Measurements from ENCODE around the gene TMBIM6. TPM values are rescaled to one million over a fixed set of nuclear protein-coding genes. Genes with fewer than 3 reads are reported as not detected.
A peak's percentile ranks its signal among the peaks of the same experiment; 100 is the strongest.
"Not testable (repeated sequence)": the region's sequence is repeated elsewhere in the genome, so short reads cannot be mapped to it uniquely, and the experiment has no call there.

The TMBIM6 gene
- total RNA-seq, 1 donor from 2014 or later: 570 TPM

- DNase-seq (ENCODE audit: low read depth) (no peak), FAIRE-seq (no peak)
- H3K27me3 ChIP-seq (ENCODE audit: control insufficient read depth, insufficient read depth, low read length): no peaks in the 10 kb centered on the region
- TF ChIP-seq, protein P1, sequence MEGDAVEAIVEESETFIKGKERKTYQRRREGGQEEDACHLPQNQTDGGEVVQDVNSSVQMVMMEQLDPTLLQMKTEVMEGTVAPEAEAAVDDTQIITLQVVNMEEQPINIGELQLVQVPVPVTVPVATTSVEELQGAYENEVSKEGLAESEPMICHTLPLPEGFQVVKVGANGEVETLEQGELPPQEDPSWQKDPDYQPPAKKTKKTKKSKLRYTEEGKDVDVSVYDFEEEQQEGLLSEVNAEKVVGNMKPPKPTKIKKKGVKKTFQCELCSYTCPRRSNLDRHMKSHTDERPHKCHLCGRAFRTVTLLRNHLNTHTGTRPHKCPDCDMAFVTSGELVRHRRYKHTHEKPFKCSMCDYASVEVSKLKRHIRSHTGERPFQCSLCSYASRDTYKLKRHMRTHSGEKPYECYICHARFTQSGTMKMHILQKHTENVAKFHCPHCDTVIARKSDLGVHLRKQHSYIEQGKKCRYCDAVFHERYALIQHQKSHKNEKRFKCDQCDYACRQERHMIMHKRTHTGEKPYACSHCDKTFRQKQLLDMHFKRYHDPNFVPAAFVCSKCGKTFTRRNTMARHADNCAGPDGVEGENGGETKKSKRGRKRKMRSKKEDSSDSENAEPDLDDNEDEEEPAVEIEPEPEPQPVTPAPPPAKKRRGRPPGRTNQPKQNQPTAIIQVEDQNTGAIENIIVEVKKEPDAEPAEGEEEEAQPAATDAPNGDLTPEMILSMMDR (IDR thresholded peaks at IDR 0.05; ENCODE audit: insufficient read depth, low read length, severe bottlenecking): no peak
- no peak overlapping the region for H3K4me3 ChIP-seq (ENCODE audit: low read depth, low read length)
- H3K36me3 ChIP-seq (ENCODE audit: control insufficient read depth, insufficient read depth, low read length): no peaks in the 10 kb centered on the region
Measured at GRCh38 chr12:49720214-49720613, 21.1 kb upstream of the TMBIM6 start.

DNA sequence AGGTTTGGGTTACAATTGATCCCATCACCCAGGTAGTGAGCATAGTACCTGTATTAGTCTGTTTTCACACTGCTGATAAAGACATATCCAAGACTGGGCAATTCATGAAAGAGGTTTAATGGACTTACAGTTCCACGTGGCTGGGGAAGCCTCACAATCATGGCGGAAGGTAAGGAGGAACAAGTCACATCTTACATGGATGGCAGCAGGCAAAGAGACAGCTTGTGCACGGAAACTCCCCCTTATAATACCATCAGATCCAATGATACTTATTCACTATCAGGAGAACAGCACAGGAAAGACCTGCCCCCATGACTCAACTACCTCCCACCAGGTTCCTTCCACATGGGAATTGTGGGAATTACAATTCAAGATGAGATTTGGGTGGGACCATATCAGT, 20.0 kb upstream of the TMBIM6 start:
- DNase-seq (ENCODE audit: low read depth); H3K36me3 ChIP-seq (ENCODE audit: control insufficient read depth, insufficient read depth, low read length); H3K4me3 ChIP-seq (ENCODE audit: low read depth, low read length); H3K27me3 ChIP-seq (ENCODE audit: control insufficient read depth, insufficient read depth, low read length); FAIRE-seq: not testable (repeated sequence)

DNA sequence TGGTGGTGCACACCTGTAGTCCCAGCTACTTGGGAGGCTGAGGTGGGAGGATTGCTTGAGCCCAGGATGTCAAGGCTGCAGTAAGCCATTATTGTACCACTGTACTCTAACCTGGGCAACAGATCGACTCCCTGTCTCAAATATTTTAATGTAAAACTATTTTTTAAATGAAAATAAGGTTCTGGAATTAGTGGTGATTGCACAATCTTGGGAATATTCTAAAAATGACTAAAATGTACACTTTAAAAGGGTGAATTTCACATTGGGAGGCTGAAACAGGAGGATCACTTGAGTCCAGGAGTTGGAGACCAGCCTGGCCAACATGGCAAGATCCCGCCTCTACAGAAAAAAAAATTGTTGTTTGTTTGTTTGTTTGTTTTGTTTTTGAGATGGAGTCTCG, 12.9 kb upstream of the TMBIM6 start:
- no peak for DNase-seq (ENCODE audit: low read depth)
- Histone ChIP-seq H3K36me3 (ENCODE audit: control insufficient read depth, insufficient read depth, low read length) (no peaks in the 10 kb centered on the region), H3K27me3 (ENCODE audit: control insufficient read depth, insufficient read depth, low read length) (no peaks in the 10 kb centered on the region), H3K4me3 (ENCODE audit: low read depth, low read length) (no peak overlapping the region)
- FAIRE-seq: no peak
- TF ChIP-seq, protein P1 (IDR thresholded peaks at IDR 0.05; ENCODE audit: insufficient read depth, low read length, severe bottlenecking): no peak

- DNase-seq (ENCODE audit: low read depth) (no peak), FAIRE-seq (no peak)
- TF ChIP-seq, protein P1 (IDR thresholded peaks at IDR 0.05; ENCODE audit: insufficient read depth, low read length, severe bottlenecking): no peak
- H3K36me3 ChIP-seq (ENCODE audit: control insufficient read depth, insufficient read depth, low read length): no peaks in the 10 kb centered on the region
- no peaks in the 10 kb centered on the region for H3K27me3 ChIP-seq (ENCODE audit: control insufficient read depth, insufficient read depth, low read length)
- H3K4me3 ChIP-seq (ENCODE audit: low read depth, low read length): no peak overlapping the region
Measured at GRCh38 chr12:49730050-49730449, 11.3 kb upstream of the TMBIM6 start.

DNA sequence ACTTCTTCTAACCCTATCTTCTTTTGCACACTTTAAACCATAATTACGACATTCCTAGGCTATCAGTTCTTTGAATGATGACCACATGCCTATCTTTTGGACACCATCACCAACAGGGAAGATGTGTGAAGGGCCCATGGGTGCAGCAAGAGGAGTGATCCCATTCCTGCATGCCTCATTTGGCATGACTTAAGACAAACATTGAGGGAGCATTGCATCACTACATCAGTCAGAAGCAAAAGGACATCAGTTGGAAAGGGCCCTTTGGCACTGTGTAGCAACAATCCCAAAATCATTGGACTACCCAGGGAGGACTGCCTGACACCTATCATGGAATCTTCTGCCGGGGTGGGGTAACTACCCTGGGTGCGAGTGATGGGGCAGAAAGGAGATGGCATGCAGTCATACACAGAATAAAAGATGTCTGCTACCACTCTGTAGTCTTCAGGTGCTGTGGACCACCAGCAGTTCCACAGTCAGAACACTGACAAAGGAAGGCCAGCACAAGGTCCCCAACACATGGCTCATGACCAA, 10.7 kb upstream of the TMBIM6 start:
- DNase-seq (ENCODE audit: low read depth): peak; percentile 56
- no peaks in the 10 kb centered on the region for H3K36me3 ChIP-seq (ENCODE audit: control insufficient read depth, insufficient read depth, low read length)
- TF ChIP-seq, protein P1 (IDR thresholded peaks at IDR 0.05; ENCODE audit: insufficient read depth, low read length, severe bottlenecking): no peak
- peak; percentile 23 for FAIRE-seq
- no peaks in the 10 kb centered on the region for H3K27me3 ChIP-seq (ENCODE audit: control insufficient read depth, insufficient read depth, low read length)
- H3K4me3 ChIP-seq (ENCODE audit: low read depth, low read length): no peak overlapping the region

DNA sequence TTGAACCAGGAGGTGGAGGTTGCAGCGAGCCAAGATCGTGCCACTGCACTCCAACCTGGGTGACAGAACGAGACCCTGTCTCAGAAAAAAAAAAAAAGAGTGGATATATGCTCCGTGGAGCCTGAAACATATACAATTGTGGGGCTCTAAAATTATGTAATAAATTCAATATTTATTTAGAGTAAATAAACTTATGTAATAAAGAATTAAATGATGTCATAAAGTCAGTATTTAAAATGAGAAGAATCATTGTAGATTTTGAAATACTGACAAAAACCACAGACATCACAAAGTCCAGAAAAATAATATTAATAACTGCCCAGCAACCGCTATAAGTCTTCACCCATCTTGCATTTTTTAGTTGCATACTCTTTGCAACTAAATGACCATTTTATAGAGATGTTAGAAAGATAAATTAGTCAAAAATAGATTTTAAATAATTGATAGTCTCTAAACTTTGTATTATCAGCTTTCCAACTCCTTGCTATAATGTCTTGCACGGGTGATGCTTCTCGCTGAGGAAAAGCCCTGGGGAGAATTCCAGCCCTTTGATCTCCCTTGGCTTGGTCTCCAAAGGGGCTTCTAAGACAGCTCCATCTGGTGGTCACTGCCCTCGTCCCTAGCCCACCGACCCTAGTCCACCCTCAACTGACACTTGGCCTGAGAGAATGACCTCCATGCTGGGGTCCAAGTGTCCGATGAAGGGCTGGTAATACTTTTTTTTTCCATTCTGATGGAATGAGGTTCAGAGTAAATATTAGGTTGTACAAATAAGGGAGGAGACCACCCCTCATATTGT, 7.9 kb upstream of the TMBIM6 start:
- Histone ChIP-seq H3K27me3 (ENCODE audit: control insufficient read depth, insufficient read depth, low read length) (no peaks in the 10 kb centered on the region), H3K4me3 (ENCODE audit: low read depth, low read length) (no peak overlapping the region), H3K36me3 (ENCODE audit: control insufficient read depth, insufficient read depth, low read length) (no peaks in the 10 kb centered on the region)
- TF ChIP-seq, protein P1 (IDR thresholded peaks at IDR 0.05; ENCODE audit: insufficient read depth, low read length, severe bottlenecking): no peak
- DNase-seq (ENCODE audit: low read depth) (no peak), FAIRE-seq (no peak)

DNA sequence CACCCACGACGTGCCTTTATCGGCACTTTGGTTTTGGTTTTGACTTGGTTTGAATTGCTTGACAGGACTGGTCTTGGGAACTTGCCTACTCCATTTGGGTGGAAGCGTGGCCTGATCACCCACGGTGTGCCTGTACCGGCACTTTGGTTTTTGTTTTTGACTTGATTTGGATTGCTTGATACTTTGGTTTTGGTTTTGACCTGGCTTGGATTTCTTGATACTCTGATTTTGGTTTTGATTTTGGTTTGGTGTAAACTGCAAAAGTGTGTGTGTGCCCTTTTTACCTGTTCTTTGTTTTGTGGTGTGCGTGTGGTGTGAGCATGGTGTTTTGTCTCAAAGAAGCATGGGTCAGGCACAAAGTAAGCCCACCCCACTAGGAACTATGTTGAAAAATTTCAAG, 6.5 kb upstream of the TMBIM6 start:
- not testable (repeated sequence) for H3K27me3 ChIP-seq (ENCODE audit: control insufficient read depth, insufficient read depth, low read length); DNase-seq (ENCODE audit: low read depth); H3K36me3 ChIP-seq (ENCODE audit: control insufficient read depth, insufficient read depth, low read length); FAIRE-seq; H3K4me3 ChIP-seq (ENCODE audit: low read depth, low read length)

GRCh38 chr12:49738721-49739120, 2.6 kb upstream of the TMBIM6 start:
- not testable (repeated sequence) for H3K36me3 ChIP-seq (ENCODE audit: control insufficient read depth, insufficient read depth, low read length); H3K27me3 ChIP-seq (ENCODE audit: control insufficient read depth, insufficient read depth, low read length); FAIRE-seq; H3K4me3 ChIP-seq (ENCODE audit: low read depth, low read length)
- peak; percentile 66 for DNase-seq (ENCODE audit: low read depth)

GRCh38 chr12:49740277-49740676, 1.1 kb upstream of the TMBIM6 start:
- H3K36me3 ChIP-seq (ENCODE audit: control insufficient read depth, insufficient read depth, low read length); DNase-seq (ENCODE audit: low read depth); H3K4me3 ChIP-seq (ENCODE audit: low read depth, low read length); FAIRE-seq; H3K27me3 ChIP-seq (ENCODE audit: control insufficient read depth, insufficient read depth, low read length): not testable (repeated sequence)
